ENCODE results near the gene LSAMP. TPM values are rescaled to one million over a fixed set of nuclear protein-coding genes. Genes with fewer than 3 reads are reported as not detected.

Gene LSAMP
- total RNA-seq, 2 experiments from 2014 or later: not detected

GRCh38 chr3:116405231-116405630 is 40.1 kb downstream of the LSAMP start:
- POLR2A ChIA-PET: no interaction called here
- no peaks in the 10 kb centered on the region for H3K36me3 Mint-ChIP-seq (ENCODE audit: low read depth)
- no peaks in the 10 kb centered on the region for H3K4me1 Mint-ChIP-seq (ENCODE audit: low read depth)
- no peak for TF ChIP-seq CTCF (IDR thresholded peaks at IDR 0.05)
- CTCF ChIA-PET: no interaction called here
- no peaks in the 10 kb centered on the region for H3K27me3 Mint-ChIP-seq
- intact Hi-C loops (cut with micrococcal nuclease): no loop called here
- no peak for DNase-seq
- no peak overlapping the region for H3K4me3 Mint-ChIP-seq
- no peaks in the 10 kb centered on the region for H3K9me3 Mint-ChIP-seq
- no peak overlapping the region for H3K27ac Mint-ChIP-seq
- no peak for ATAC-seq

GRCh38 chr3:116399701-116400226 is 45.5 kb downstream of the LSAMP start:
- Mint-ChIP-seq H3K9me3 (peaks cover 4% of the 10 kb centered on the region), H3K27ac (no peak overlapping the region), H3K4me3 (no peak overlapping the region), H3K27me3 (no peaks in the 10 kb centered on the region), H3K4me1 (ENCODE audit: low read depth) (no peaks in the 10 kb centered on the region), H3K36me3 (ENCODE audit: low read depth) (no peaks in the 10 kb centered on the region)
- CTCF ChIA-PET: no interaction called here
- no peak for DNase-seq
- POLR2A ChIA-PET: no interaction called here
- ATAC-seq: no peak
- no peak for TF ChIP-seq CTCF (IDR thresholded peaks at IDR 0.05)
- intact Hi-C loops (cut with micrococcal nuclease): no loop called here

- Mint-ChIP-seq H3K4me1 (ENCODE audit: low read depth) (no peaks in the 10 kb centered on the region), H3K36me3 (ENCODE audit: low read depth) (no peaks in the 10 kb centered on the region), H3K27ac (no peak overlapping the region), H3K9me3 (peaks cover 4% of the 10 kb centered on the region), H3K4me3 (no peak overlapping the region), H3K27me3 (no peaks in the 10 kb centered on the region)
- POLR2A ChIA-PET: no interaction called here
- CTCF ChIA-PET: no interaction called here
- ATAC-seq (no peak), DNase-seq (no peak)
- intact Hi-C loops (cut with micrococcal nuclease): no loop called here
- no peak for TF ChIP-seq CTCF (IDR thresholded peaks at IDR 0.05)
These were observed 50.9 kb downstream of the LSAMP start for GRCh38 chr3:116394365-116394764.

GRCh38 chr3:116393199-116393598 is 52.1 kb downstream of the LSAMP start:
- intact Hi-C loops (cut with micrococcal nuclease): no loop called here
- no peak for DNase-seq
- ChIA-PET POLR2A (no interaction called here), CTCF (interaction anchor here (0.7 kb wide), 1 partner anchor 1889 kb away, joined by 3 read pairs; no protein-coding TSS in a partner anchor)
- no peaks in the 10 kb centered on the region for H3K27me3 Mint-ChIP-seq
- ATAC-seq: no peak
- TF ChIP-seq CTCF (IDR thresholded peaks at IDR 0.05): no peak
- no peaks in the 10 kb centered on the region for H3K4me1 Mint-ChIP-seq (ENCODE audit: low read depth)
- H3K36me3 Mint-ChIP-seq (ENCODE audit: low read depth): no peaks in the 10 kb centered on the region
- no peak overlapping the region for H3K4me3 Mint-ChIP-seq
- no peaks in the 10 kb centered on the region for H3K9me3 Mint-ChIP-seq
- H3K27ac Mint-ChIP-seq: no peak overlapping the region

- no peak overlapping the region for H3K27ac Mint-ChIP-seq
- TF ChIP-seq CTCF (IDR thresholded peaks at IDR 0.05): no peak
- no peak for ATAC-seq
- POLR2A ChIA-PET: no interaction called here
- H3K36me3 Mint-ChIP-seq (ENCODE audit: low read depth): no peaks in the 10 kb centered on the region
- H3K27me3 Mint-ChIP-seq: no peaks in the 10 kb centered on the region
- intact Hi-C loops (cut with micrococcal nuclease): no loop called here
- H3K4me3 Mint-ChIP-seq: no peak overlapping the region
- CTCF ChIA-PET: no interaction called here
- no peaks in the 10 kb centered on the region for H3K4me1 Mint-ChIP-seq (ENCODE audit: low read depth)
- no peak for DNase-seq
- H3K9me3 Mint-ChIP-seq: no peaks in the 10 kb centered on the region
These were observed 53.0 kb downstream of the LSAMP start for GRCh38 chr3:116392291-116392690.

Data from activated CD8-positive, alpha-beta T cell treated with anti-CD3 and anti-CD28 coated beads for 36 hours (primary cell).